ENCODE measurements around the gene KLK7.

The KLK7 gene

GRCh38 chr19:51019544-51019925 lies 35.8 kb upstream of the KLK7 start, which contains the start of gene KLK10:
KLK10 (minus strand) TSS chr19:51019709; CDS start chr19:51019130, 579 bp downstream.
- Histone ChIP-seq H3K27me3 (ENCODE audit: control insufficient read depth, insufficient read depth, low read length) (no peaks in the 10 kb centered on the region), H3K4me3 (ENCODE audit: low read depth, low read length) (peak within 1 kb of the TSS; percentile 47), H3K4me2 (ENCODE audit: low read length) (peak within 1 kb of the TSS; percentile 87), H3K27ac (no peak within 1 kb of the TSS), H3K9me3 (ENCODE audit: control insufficient read depth, low read length) (no peaks in the 10 kb centered on the region), H3K9ac (no peak within 1 kb of the TSS), H3K4me1 (peaks cover 10% of the 10 kb centered on the region), H3K79me2 (no peaks in the 10 kb centered on the region), H2AFZ (peak within 1 kb of the TSS; percentile 65), H3K36me3 (ENCODE audit: control insufficient read depth, insufficient read depth, low read length) (no peaks in the 10 kb centered on the region)
- TF ChIP-seq CTCF (IDR thresholded peaks at IDR 0.05): no peak

- Histone ChIP-seq H3K4me3 (ENCODE audit: low read depth, low read length) (peak overlapping the region; percentile 47), H3K36me3 (ENCODE audit: control insufficient read depth, insufficient read depth, low read length) (no peaks in the 10 kb centered on the region), H2AFZ (peak overlapping the region; percentile 65), H3K4me1 (peaks cover 10% of the 10 kb centered on the region), H3K27ac (no peak overlapping the region), H3K27me3 (ENCODE audit: control insufficient read depth, insufficient read depth, low read length) (no peaks in the 10 kb centered on the region), H3K4me2 (ENCODE audit: low read length) (peak overlapping the region; percentile 87), H3K9ac (no peak overlapping the region), H3K9me3 (ENCODE audit: control insufficient read depth, low read length) (no peaks in the 10 kb centered on the region), H3K79me2 (no peaks in the 10 kb centered on the region)
- TF ChIP-seq CTCF (IDR thresholded peaks at IDR 0.05): no peak
These were observed 35.2 kb upstream of the KLK7 start for GRCh38 chr19:51018745-51019543.

- Histone ChIP-seq H3K4me3 (ENCODE audit: low read depth, low read length) (peak overlapping the region; percentile 33), H3K9ac (no peak overlapping the region)
- TF ChIP-seq CTCF (IDR thresholded peaks at IDR 0.05): peak; percentile 78
These were observed 33.3 kb upstream of the KLK7 start for GRCh38 chr19:51016798-51017683.

GRCh38 chr19:51015691-51016267 lies 32.1 kb upstream of the KLK7 start:
- H2AFZ ChIP-seq: no peak overlapping the region
- H3K4me3 ChIP-seq (ENCODE audit: low read depth, low read length): no peak overlapping the region
- no peak overlapping the region for H3K9ac ChIP-seq
- no peaks in the 10 kb centered on the region for H3K27me3 ChIP-seq (ENCODE audit: control insufficient read depth, insufficient read depth, low read length)
- no peaks in the 10 kb centered on the region for H3K79me2 ChIP-seq
- no peak for TF ChIP-seq CTCF (IDR thresholded peaks at IDR 0.05)
- H3K9me3 ChIP-seq (ENCODE audit: control insufficient read depth, low read length): no peaks in the 10 kb centered on the region
- H3K36me3 ChIP-seq (ENCODE audit: control insufficient read depth, insufficient read depth, low read length): no peaks in the 10 kb centered on the region
- peaks cover 8% of the 10 kb centered on the region for H3K4me1 ChIP-seq
- H3K4me2 ChIP-seq (ENCODE audit: low read length): no peak overlapping the region
- no peak overlapping the region for H3K27ac ChIP-seq

More at GRCh38 chr19:51016798-51017683, 33.3 kb upstream of the KLK7 start:
- H3K79me2 ChIP-seq: no peaks in the 10 kb centered on the region
- no peaks in the 10 kb centered on the region for H3K27me3 ChIP-seq (ENCODE audit: control insufficient read depth, insufficient read depth, low read length)
- H3K36me3 ChIP-seq (ENCODE audit: control insufficient read depth, insufficient read depth, low read length): no peaks in the 10 kb centered on the region
- H3K4me1 ChIP-seq: peaks cover 10% of the 10 kb centered on the region
- no peaks in the 10 kb centered on the region for H3K9me3 ChIP-seq (ENCODE audit: control insufficient read depth, low read length)
- H2AFZ ChIP-seq: peak overlapping the region; percentile 75
- peak overlapping the region; percentile 65 for H3K4me2 ChIP-seq (ENCODE audit: low read length)
- H3K27ac ChIP-seq: no peak overlapping the region

All from parathyroid adenoma (tissue), 2 donors.